COLO668 (cell line): ENCODE measurements around the gene PRRT4.

Experiments used
- DNase-seq: peaks from one replicate; lab custom pipeline; 2025; ENCODE audit not compliant: unreplicated experiment; lab: John Stamatoyannopoulos, UW

PRRT4 gene

DNA sequence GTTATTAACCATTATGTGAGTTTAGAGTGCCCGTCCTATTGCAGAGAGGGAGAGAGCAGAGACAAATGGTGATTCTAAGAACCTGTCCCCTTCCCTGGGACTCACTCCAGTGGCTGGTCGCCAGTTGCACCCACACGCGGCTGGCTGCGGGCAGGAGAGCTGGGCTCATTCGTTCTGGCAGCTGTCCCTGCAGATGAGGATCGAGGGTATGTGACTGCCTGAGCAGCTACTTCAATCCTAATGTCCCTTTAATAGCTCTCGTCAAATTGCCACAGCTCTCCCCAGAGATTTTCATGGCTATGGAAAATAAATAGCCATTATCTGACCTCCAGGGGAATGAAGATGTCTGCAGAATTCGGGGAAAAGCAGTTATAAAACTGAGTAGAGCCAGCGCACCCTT lies 59.4 kb downstream of the PRRT4 start:
- DNase-seq: no peak
